ENCODE results near the gene TMEM44.

TMEM44 gene

DNA sequence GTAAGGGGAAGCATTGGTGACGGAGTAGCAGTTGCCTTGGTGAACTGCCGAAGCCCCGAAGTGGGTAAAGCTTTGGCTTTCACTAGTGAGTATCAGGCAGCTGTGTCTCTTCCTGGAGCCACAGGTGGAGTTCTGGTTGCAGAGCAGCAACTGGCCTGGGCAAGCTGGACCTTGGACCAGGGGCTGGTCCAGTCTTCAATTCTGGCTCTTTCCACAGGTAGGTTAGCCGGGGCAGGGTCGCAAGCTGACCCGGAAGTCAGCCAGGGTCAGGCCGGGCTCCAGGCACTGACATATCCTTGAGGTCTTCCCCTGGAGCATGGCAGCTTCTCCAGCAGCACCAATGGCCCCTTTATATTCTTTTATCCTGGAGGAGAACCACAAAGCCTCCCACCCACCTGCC lies 73.2 kb downstream of the TMEM44 start:
- no peak for DNase-seq (ENCODE audit: low spot score)
- TF ChIP-seq, protein P1, sequence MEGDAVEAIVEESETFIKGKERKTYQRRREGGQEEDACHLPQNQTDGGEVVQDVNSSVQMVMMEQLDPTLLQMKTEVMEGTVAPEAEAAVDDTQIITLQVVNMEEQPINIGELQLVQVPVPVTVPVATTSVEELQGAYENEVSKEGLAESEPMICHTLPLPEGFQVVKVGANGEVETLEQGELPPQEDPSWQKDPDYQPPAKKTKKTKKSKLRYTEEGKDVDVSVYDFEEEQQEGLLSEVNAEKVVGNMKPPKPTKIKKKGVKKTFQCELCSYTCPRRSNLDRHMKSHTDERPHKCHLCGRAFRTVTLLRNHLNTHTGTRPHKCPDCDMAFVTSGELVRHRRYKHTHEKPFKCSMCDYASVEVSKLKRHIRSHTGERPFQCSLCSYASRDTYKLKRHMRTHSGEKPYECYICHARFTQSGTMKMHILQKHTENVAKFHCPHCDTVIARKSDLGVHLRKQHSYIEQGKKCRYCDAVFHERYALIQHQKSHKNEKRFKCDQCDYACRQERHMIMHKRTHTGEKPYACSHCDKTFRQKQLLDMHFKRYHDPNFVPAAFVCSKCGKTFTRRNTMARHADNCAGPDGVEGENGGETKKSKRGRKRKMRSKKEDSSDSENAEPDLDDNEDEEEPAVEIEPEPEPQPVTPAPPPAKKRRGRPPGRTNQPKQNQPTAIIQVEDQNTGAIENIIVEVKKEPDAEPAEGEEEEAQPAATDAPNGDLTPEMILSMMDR (IDR thresholded peaks at IDR 0.05; ENCODE audit: extremely low read depth, missing control alignments): no peak

- no peak for DNase-seq (ENCODE audit: low spot score)
- TF ChIP-seq, protein P1 (IDR thresholded peaks at IDR 0.05; ENCODE audit: extremely low read depth, missing control alignments): no peak
Measured at GRCh38 chr3:194559530-194559929, 73.7 kb downstream of the TMEM44 start.

GRCh38 chr3:194556086-194557056 lies 76.8 kb downstream of the TMEM44 start:
- TF ChIP-seq, protein P1 (IDR thresholded peaks at IDR 0.05; ENCODE audit: extremely low read depth, missing control alignments): no peak
- no peak for DNase-seq (ENCODE audit: low spot score)

- TF ChIP-seq, protein P1 (IDR thresholded peaks at IDR 0.05; ENCODE audit: extremely low read depth, missing control alignments): no peak
Measured at GRCh38 chr3:194555175-194556062, 77.8 kb downstream of the TMEM44 start.

GRCh38 chr3:194554473-194555123 lies 78.6 kb downstream of the TMEM44 start:
- TF ChIP-seq, protein P1 (IDR thresholded peaks at IDR 0.05; ENCODE audit: extremely low read depth, missing control alignments): no peak
- no peak for DNase-seq (ENCODE audit: low spot score)

More at GRCh38 chr3:194555175-194556062, 77.8 kb downstream of the TMEM44 start:
- no peak for DNase-seq (ENCODE audit: low spot score)

DNA sequence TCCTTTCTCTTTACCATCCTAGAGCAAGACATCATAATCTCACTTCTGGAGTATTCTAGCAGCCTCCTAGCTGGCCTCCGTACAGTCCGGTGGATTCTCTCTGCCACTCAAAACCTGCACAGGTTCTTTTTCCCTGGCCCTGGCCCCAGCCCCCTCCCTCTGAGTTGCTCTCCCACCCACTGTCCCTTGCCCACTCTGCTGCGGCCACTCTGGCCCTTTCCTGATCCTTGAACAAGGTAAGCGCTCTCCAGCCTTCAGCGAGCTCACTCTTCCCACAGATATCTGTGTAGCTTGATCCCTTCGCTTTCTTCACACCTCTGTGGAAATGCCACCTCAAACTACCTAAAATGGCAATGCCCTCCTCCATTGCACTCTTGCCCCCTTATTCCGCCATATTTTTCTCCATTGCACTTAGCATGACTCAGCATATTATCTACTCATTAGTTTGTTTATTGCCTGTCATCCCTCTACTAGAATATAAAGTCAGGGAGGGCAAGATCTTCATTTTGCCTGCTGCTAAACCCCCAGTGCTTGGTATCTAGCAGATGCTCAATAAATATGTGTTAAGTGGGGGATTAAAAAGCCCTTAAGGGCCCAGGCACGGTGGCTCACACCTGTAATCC lies 80.8 kb downstream of the TMEM44 start:
- TF ChIP-seq, protein P1 (IDR thresholded peaks at IDR 0.05; ENCODE audit: extremely low read depth, missing control alignments): no peak
- no peak for DNase-seq (ENCODE audit: low spot score)

All from GM20000 (cell line).